ENCODE data around the gene GPR132.
A peak's percentile ranks its signal among the peaks of the same experiment; 100 is the strongest.

DNA sequence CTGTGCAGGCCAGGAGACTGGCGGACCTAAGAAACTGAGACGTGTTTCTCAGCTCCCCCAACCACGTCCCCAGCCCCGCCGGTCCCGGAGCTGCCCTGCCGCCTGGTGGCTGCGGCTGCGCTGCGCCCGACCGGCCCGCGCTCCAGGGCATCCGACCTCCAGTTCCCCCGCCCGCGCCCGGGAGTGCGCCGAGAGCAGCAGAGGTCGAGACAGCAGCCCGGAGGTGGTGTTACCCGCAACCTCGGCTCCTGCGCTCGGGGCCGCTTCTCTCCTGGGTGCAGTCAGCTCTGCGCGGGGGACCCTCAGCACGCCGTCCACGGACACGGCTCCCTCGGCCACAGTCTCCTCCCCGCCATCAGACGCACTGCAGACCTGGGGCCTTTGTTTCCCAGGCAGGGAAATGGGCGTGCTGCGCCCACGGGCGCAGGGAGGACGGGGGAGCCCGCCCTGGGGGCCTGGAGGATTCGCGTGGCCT lies 21.6 kb upstream of the GPR132 start:
- no peak for TF ChIP-seq EZH2 (IDR thresholded peaks at IDR 0.05; ENCODE audit: low read depth)
- TF ChIP-seq, protein P1, sequence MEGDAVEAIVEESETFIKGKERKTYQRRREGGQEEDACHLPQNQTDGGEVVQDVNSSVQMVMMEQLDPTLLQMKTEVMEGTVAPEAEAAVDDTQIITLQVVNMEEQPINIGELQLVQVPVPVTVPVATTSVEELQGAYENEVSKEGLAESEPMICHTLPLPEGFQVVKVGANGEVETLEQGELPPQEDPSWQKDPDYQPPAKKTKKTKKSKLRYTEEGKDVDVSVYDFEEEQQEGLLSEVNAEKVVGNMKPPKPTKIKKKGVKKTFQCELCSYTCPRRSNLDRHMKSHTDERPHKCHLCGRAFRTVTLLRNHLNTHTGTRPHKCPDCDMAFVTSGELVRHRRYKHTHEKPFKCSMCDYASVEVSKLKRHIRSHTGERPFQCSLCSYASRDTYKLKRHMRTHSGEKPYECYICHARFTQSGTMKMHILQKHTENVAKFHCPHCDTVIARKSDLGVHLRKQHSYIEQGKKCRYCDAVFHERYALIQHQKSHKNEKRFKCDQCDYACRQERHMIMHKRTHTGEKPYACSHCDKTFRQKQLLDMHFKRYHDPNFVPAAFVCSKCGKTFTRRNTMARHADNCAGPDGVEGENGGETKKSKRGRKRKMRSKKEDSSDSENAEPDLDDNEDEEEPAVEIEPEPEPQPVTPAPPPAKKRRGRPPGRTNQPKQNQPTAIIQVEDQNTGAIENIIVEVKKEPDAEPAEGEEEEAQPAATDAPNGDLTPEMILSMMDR (conservative IDR thresholded peaks at IDR 0.05), result peak; percentile 70

Measured in PC-9 (cell line).